ENCODE data around the gene REEP1. TPM values are rescaled to one million over a fixed set of nuclear protein-coding genes. Genes with fewer than 3 reads are reported as not detected.

Gene REEP1
- total and polyA plus RNA-seq, 10 donors = 0.57 to 7.6 (median 3.4) TPM

DNA sequence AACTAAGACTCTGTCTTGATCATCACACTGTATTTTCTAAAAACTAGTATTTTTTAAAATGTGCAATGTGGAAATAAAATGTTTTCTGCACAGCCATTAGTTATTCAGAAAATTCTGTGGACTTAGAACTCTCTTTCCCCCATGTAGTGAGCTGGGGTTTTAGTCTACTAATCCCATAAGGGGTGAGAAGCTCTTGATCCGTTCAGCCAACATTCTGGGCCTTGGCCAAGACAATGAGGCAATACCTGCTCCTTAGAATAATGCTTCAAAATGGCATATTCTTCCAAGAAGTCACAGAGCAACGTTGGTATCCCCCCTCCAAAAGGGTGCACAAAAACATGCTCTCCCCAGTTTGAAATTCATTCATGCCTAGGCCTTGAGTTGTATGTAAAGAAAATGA lies 4.0 kb downstream of the REEP1 start:
- no peaks in the 10 kb centered on the region for H3K36me3 ChIP-seq
- H3K27me3 ChIP-seq (replicated peaks in 1 of 7) = peaks cover 0 to 46% (median 31%) of the 10 kb centered on the region in 7 donors
- intact Hi-C loops (cut with DNase I; ENCODE audit: low total_unique reads) = no loop called here
- DNase-seq = no peak
- no peak overlapping the region for H3K4me3 ChIP-seq
- peaks cover 0 to 24% (median 19%) of the 10 kb centered on the region in 6 donors for H3K4me1 ChIP-seq
- no peak overlapping the region for H3K27ac ChIP-seq
- 58 to 79% (median 63%) methylated on average over 2 of the region's 2 CpGs for WGBS, 5 donors
- peaks cover 0 to 7% (median 0%) of the 10 kb centered on the region in 8 donors for H3K9me3 ChIP-seq
- TF ChIP-seq POLR2AphosphoS5 (IDR thresholded peaks at IDR 0.05) = no peak
- TF ChIP-seq POLR2A (IDR thresholded peaks at IDR 0.05) = no peak
- TF ChIP-seq, protein P1, sequence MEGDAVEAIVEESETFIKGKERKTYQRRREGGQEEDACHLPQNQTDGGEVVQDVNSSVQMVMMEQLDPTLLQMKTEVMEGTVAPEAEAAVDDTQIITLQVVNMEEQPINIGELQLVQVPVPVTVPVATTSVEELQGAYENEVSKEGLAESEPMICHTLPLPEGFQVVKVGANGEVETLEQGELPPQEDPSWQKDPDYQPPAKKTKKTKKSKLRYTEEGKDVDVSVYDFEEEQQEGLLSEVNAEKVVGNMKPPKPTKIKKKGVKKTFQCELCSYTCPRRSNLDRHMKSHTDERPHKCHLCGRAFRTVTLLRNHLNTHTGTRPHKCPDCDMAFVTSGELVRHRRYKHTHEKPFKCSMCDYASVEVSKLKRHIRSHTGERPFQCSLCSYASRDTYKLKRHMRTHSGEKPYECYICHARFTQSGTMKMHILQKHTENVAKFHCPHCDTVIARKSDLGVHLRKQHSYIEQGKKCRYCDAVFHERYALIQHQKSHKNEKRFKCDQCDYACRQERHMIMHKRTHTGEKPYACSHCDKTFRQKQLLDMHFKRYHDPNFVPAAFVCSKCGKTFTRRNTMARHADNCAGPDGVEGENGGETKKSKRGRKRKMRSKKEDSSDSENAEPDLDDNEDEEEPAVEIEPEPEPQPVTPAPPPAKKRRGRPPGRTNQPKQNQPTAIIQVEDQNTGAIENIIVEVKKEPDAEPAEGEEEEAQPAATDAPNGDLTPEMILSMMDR (IDR thresholded peaks at IDR 0.05 in 8 of 11, conservative IDR thresholded peaks at IDR 0.05 in 3 of 11) = no peak

DNA sequence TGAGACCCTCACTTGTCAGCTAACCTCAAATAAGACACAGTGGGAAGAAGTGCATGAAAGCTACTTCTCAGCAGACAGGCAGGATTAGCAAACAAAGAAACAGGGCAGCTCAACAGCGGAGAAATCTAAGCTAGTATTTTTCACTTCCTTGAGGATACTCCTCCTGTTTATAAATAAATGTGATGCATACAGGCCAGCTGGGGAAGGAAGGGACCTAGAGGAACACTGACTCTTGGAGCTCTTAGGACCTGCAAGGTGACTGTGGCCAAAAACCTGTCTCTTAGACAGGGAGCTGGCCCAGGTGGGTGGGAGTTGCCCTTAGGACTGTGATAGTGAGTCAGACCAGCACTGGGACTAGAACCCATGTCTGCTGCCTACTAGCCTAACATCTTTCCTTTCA lies 4.8 kb downstream of the REEP1 start:
- Histone ChIP-seq H3K27me3 (replicated peaks in 1 of 7) (peaks cover 0 to 38% (median 24%) of the 10 kb centered on the region in 7 donors), H3K9me3 (peaks cover 0 to 7% (median 0%) of the 10 kb centered on the region in 8 donors), H3K4me3 (no peak overlapping the region), H3K36me3 (no peaks in the 10 kb centered on the region), H3K4me1 (peaks cover 0 to 17% (median 14%) of the 10 kb centered on the region in 6 donors), H3K27ac (no peak overlapping the region)
- 92 to 100% (median 94%) methylated on average over 1 of the region's 1 CpG for WGBS, 5 donors
- TF ChIP-seq POLR2A (IDR thresholded peaks at IDR 0.05) (no peak), POLR2AphosphoS5 (IDR thresholded peaks at IDR 0.05) (no peak)
- TF ChIP-seq, protein P1 (IDR thresholded peaks at IDR 0.05 in 8 of 11, conservative IDR thresholded peaks at IDR 0.05 in 3 of 11) = no peak
- no peak for DNase-seq
- intact Hi-C loops (cut with DNase I; ENCODE audit: low total_unique reads) = no loop called here

DNA sequence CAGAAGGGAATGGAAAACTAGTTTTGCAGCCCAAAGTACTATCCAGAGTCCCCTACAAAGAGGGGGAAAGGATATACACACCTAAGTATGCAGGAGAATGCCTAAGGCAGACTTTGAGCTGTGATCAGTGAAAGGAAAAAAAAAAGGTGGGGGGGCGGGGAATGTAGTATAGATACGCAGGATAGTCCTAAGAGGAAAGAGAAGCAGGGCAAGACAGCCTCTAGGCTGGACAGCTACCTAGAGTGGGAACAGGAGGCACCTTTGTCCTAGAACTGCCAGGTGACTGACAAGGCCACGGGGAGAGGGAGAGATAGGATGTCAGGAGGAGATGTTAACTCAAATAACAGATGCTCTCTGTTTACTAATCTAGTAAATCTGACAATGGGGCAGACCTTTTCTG lies 6.0 kb downstream of the REEP1 start:
- TF ChIP-seq POLR2AphosphoS5 (IDR thresholded peaks at IDR 0.05) = no peak
- TF ChIP-seq POLR2A (IDR thresholded peaks at IDR 0.05) = no peak
- TF ChIP-seq, protein P1 (IDR thresholded peaks at IDR 0.05 in 8 of 11, conservative IDR thresholded peaks at IDR 0.05 in 3 of 11) = no peak
- DNase-seq = no peak
- peaks cover 0 to 7% (median 0%) of the 10 kb centered on the region in 8 donors for H3K9me3 ChIP-seq
- no peaks in the 10 kb centered on the region for H3K36me3 ChIP-seq
- peaks cover 0 to 6% (median 4%) of the 10 kb centered on the region in 6 donors for H3K4me1 ChIP-seq
- 87 to 98% (median 91%) methylated on average over 3 of the region's 3 CpGs for WGBS, 5 donors
- intact Hi-C loops (cut with DNase I; ENCODE audit: low total_unique reads) = no loop called here
- no peak overlapping the region for H3K27ac ChIP-seq
- H3K4me3 ChIP-seq = no peak overlapping the region
- peaks cover 0 to 26% (median 11%) of the 10 kb centered on the region in 7 donors for H3K27me3 ChIP-seq (replicated peaks in 1 of 7)

DNA sequence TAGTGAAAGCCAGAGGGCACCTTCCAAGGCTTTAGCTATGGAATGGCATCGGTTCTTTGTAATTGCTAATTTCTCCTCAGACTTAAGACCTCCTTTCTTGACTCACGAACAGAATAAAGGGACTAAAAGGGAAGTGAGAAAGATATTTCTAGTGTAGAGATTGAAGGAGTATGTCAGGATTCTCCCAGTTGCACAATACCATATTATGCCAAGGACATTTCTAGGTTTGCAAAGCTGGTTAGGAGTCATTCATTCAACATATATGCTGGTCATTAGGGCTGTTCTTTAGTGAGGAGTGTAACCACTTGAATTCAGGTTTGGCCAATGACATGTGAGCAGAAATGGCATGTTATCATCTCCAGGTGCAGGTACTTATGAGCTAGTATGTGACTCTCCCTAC lies 7.4 kb downstream of the REEP1 start:
- intact Hi-C loops (cut with DNase I; ENCODE audit: low total_unique reads) = no loop called here
- peaks cover 0 to 7% (median 0%) of the 10 kb centered on the region in 8 donors for H3K9me3 ChIP-seq
- H3K4me1 ChIP-seq = no peaks in the 10 kb centered on the region
- H3K27me3 ChIP-seq (replicated peaks in 1 of 7) = peaks cover 0 to 12% (median 0%) of the 10 kb centered on the region in 7 donors
- no peak overlapping the region for H3K27ac ChIP-seq
- H3K4me3 ChIP-seq = no peak overlapping the region
- no peak for TF ChIP-seq POLR2AphosphoS5 (IDR thresholded peaks at IDR 0.05)
- no peak for DNase-seq
- WGBS, 5 donors = 68 to 82% (median 74%) methylated on average over 2 of the region's 2 CpGs
- H3K36me3 ChIP-seq = no peaks in the 10 kb centered on the region
